HepG2 (cell line): ENCODE results near the gene ZBTB45. TPM values are rescaled to one million over a fixed set of nuclear protein-coding genes. Genes with fewer than 3 reads are reported as not detected.
A peak's percentile ranks its signal among the peaks of the same experiment; 100 is the strongest.

Source experiments
- ATF6 ChIP-seq: sonication (generic); formaldehyde crosslinking; conservative IDR thresholded peaks from 2 replicates; pipeline ENCODE4 v1.4.0; 2020; ENCODE audit warnings: missing genetic modification reagents
- CREB3 ChIP-seq: sonication (generic); formaldehyde crosslinking; IDR thresholded peaks from 2 replicates; pipeline ENCODE4 v1.5.0; 2020; ENCODE audit warnings: missing genetic modification reagents
- DMAP1 ChIP-seq: IDR thresholded peaks from 2 replicates; pipeline ENCODE4 v1.6.1; 2016
- HNRNPL ChIP-seq: fragments of 200-400 bp; formaldehyde crosslinking; IDR thresholded peaks from 2 replicates; pipeline ENCODE4 v1.6.1; 2017; ENCODE audit warnings: mild to moderate bottlenecking, low read depth, low read length
- HNRNPUL1 ChIP-seq: fragments of 200-400 bp; formaldehyde crosslinking; IDR thresholded peaks from 2 replicates; pipeline ENCODE4 v1.6.1; 2017; ENCODE audit warnings: low read depth, mild to moderate bottlenecking, low read length, moderate library complexity
- MYNN ChIP-seq: sonication (generic); formaldehyde crosslinking; IDR thresholded peaks from 2 replicates; pipeline ENCODE4 v1.4.0; 2020; ENCODE audit warnings: mild to moderate bottlenecking, low read depth, missing genetic modification reagents
- RERE ChIP-seq: IDR thresholded peaks from 2 replicates; pipeline ENCODE4 v1.6.1; 2016; ENCODE audit warnings: low read depth, missing genetic modification reagents, missing compliant biosample characterization
- SALL1 ChIP-seq: sonication (generic); formaldehyde crosslinking; IDR thresholded peaks from 2 replicates; pipeline ENCODE4 v1.8.0; 2022; ENCODE audit warnings: mild to moderate bottlenecking, missing genetic modification reagents
- U2AF2 ChIP-seq: fragments of 200-400 bp; formaldehyde crosslinking; IDR thresholded peaks from 2 replicates; pipeline ENCODE4 v1.6.1; 2017; ENCODE audit warnings: low read depth, mild to moderate bottlenecking, low read length
- YEATS2 ChIP-seq: sonication (generic); formaldehyde crosslinking; IDR thresholded peaks from 2 replicates; pipeline ENCODE4 v1.4.0; 2020; ENCODE audit warnings: missing genetic modification reagents, borderline replicate concordance
- ZFY ChIP-seq: sonication (generic); formaldehyde crosslinking; IDR thresholded peaks from 2 replicates; pipeline ENCODE4 v1.4.0; 2020; ENCODE audit warnings: missing genetic modification reagents
- ZKSCAN5 ChIP-seq: sonication (generic); formaldehyde crosslinking; IDR thresholded peaks from 2 replicates; pipeline ENCODE4 v1.5.1; 2020; ENCODE audit warnings: mild to moderate bottlenecking, missing genetic modification reagents
- ZNF235 ChIP-seq: sonication (generic); formaldehyde crosslinking; IDR thresholded peaks from 2 replicates; pipeline ENCODE4 v1.8.1; 2023; ENCODE audit warnings: mild to moderate bottlenecking, missing genetic modification reagents, borderline replicate concordance
- ZNF24 ChIP-seq: fragments of 450-650 bp; IDR thresholded peaks from 2 replicates; pipeline ENCODE4 v1.6.1; 2017; ENCODE audit warnings: antibody characterized with exemption, mild to moderate bottlenecking
- ZNF468 ChIP-seq: sonication (generic); formaldehyde crosslinking; IDR thresholded peaks from 2 replicates; pipeline ENCODE4 v1.8.0; 2022; ENCODE audit warnings: mild to moderate bottlenecking, moderate library complexity, missing genetic modification reagents
- ZNF556 ChIP-seq: sonication (generic); formaldehyde crosslinking; IDR thresholded peaks from 2 replicates; pipeline ENCODE4 v1.4.0; 2020; ENCODE audit warnings: mild to moderate bottlenecking, missing genetic modification reagents, borderline replicate concordance
- ZNF713 ChIP-seq: sonication (generic); formaldehyde crosslinking; IDR thresholded peaks from 2 replicates; pipeline ENCODE4 v1.4.0; 2020; ENCODE audit warnings: mild to moderate bottlenecking, missing genetic modification reagents
- ZNF773 ChIP-seq: sonication (generic); formaldehyde crosslinking; IDR thresholded peaks from 2 replicates; pipeline ENCODE4 v1.4.0; 2020; ENCODE audit warnings: missing genetic modification reagents, borderline replicate concordance
- ZSCAN12 ChIP-seq: sonication (generic); formaldehyde crosslinking; IDR thresholded peaks from 2 replicates; pipeline ENCODE4 v1.9.0; 2021; ENCODE audit warnings: mild to moderate bottlenecking, missing genetic modification reagents
- polyA plus RNA-seq, 8 experiments: library from polyadenylated mRNA; depleted of rRNA in 3 of 8; stranded (reverse) in 7 of 8; unstranded in 1 of 8; fragments of >200 nt; fragmentation: Illumina TruSeq in 4 of 8; extraction: Trizol in 4 of 8; gene quantifications; 2 replicates each; pipeline versions ENCODE4 v1.2.1 to v1.2.3, GENCODE V29; 2011 to 2016; ENCODE audit warnings: low read depth in 4 of 8, missing spikeins in 1 of 8, mixed read lengths in 1 of 8; ENCODE audit not compliant: insufficient read depth in 1 of 8
- total RNA-seq, 5 experiments: library from RNA; depleted of rRNA; stranded (reverse); fragments of >200 nt; fragmentation: Illumina TruSeq; extraction: Trizol; gene quantifications; 2 replicates each; pipeline ENCODE4 v1.2.3, GENCODE V29; 2016; ENCODE audit warnings: low read depth in 1 of 5
- TF ChIP-seq, protein P1 (sequence below): IDR thresholded peaks from 2 replicates; pipeline ENCODE4 v1.6.1; 2016; ENCODE audit warnings: control low read depth
- TF ChIP-seq, protein P2 (sequence below): IDR thresholded peaks from 2 replicates; pipeline ENCODE4 v1.6.1; 2012; ENCODE audit warnings: inconsistent platforms

ZBTB45 gene
- total and polyA plus RNA-seq, 2 of the 13 experiments (the other 11 are each of a cell fraction or from before 2014, with no cell fraction given) = 3.0 to 3.7 TPM

DNA sequence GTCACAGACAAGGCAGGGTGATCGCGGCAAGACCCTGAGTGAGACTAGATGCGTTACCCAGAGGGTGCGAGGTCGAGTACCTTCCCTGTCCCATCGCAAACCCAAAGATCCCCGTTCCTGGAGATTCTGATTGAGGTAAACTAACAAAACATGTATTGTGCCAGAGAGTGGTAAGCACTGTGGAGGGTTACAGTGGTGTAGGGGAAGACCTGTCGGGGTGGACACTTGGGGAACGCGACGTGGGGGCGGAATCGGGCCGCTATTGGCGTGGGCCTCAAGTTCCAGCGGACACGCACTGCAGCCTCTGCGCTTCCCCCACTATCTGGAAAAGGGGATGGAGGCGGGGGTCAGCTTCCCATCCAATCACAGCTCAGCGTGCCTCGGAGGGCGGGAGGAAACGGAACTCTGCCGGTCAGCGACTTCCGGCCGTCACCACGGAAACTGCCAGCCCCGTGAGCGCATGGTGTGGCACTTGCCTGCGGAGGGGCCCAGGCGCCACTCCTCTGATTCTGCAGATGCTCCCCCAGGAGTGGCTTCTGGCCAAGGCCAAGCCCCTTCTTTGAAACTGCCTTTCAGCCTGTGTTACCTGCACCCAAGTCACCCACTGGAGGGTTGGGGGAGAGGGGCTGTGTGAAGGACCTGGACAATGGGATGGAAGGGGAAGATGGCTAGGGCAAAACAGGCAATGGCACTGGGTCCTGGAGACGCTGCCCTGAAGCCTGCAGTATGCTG lies 39.8 kb upstream of the ZBTB45 start (continued):
- TF ChIP-seq ZNF713 (CRISPR knock-in tag) (no peak), ZFY (CRISPR knock-in tag) (peak; percentile 13; the same call in 1 of the 2 replicates), MYNN (CRISPR knock-in tag) (0 out of 2 replicates have a peak, but pooled peaks have one; percentile 60), HNRNPUL1 (no peak), ZNF468 (CRISPR knock-in tag) (no peak; the same call in 1 of the 2 replicates), CREB3 (CRISPR knock-in tag) (no peak), ZNF556 (CRISPR knock-in tag) (peak; percentile 60; the same call in 1 of the 2 replicates), ATF6 (CRISPR knock-in tag) (no peak), ZNF235 (CRISPR knock-in tag) (0 out of 2 replicates have a peak, but pooled peaks have one; percentile 66), SALL1 (peak; percentile 86), YEATS2 (CRISPR knock-in tag) (no peak; the same call in 1 of the 2 replicates), U2AF2 (no peak), ZNF24 (0 out of 2 replicates have a peak, but pooled peaks have one; percentile 22), ZKSCAN5 (CRISPR knock-in tag) (peak; percentile 43; the same call in 1 of the 2 replicates), ZNF773 (no peak), RERE (no peak), HNRNPL (peak; percentile 26; the same call in 1 of the 2 replicates), DMAP1 (peak; percentile 65), ZSCAN12 (no peak)
- TF ChIP-seq, protein P1, sequence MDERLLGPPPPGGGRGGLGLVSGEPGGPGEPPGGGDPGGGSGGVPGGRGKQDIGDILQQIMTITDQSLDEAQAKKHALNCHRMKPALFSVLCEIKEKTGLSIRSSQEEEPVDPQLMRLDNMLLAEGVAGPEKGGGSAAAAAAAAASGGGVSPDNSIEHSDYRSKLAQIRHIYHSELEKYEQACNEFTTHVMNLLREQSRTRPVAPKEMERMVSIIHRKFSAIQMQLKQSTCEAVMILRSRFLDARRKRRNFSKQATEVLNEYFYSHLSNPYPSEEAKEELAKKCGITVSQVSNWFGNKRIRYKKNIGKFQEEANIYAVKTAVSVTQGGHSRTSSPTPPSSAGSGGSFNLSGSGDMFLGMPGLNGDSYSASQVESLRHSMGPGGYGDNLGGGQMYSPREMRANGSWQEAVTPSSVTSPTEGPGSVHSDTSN = no peak
- TF ChIP-seq, protein P2, sequence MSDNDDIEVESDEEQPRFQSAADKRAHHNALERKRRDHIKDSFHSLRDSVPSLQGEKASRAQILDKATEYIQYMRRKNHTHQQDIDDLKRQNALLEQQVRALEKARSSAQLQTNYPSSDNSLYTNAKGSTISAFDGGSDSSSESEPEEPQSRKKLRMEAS = peak; percentile 97
